Coronary artery (tissue), 2 donors: Measurements from ENCODE around the gene SEMA6A.
"Not testable (repeated sequence)": the region's sequence is repeated elsewhere in the genome, so short reads cannot be mapped to it uniquely, and the experiment has no call there.

Source experiments
- DNase-seq: peaks from one replicate; pipeline ENCODE4 v3.0.0-alpha.2; 2017; ENCODE audit warnings: low spot score
- H3K27ac ChIP-seq, 2 donors: fragments of 200-600 bp; sonication (generic); one replicate each; pipeline ENCODE4 v1.5.1; 2016 to 2019
- H3K4me3 ChIP-seq: fragments of 200-600 bp; sonication (generic); 2 replicates; pipeline ENCODE4 v1.5.1; 2016; ENCODE audit warnings: mild to moderate bottlenecking, moderate library complexity
- TF ChIP-seq, protein P1 (sequence below): fragments of 200-600 bp; sonication (generic); IDR thresholded peaks from one replicate; pipeline ENCODE4 v1.5.1; 2019; ENCODE audit warnings: antibody characterized with exemption

The SEMA6A gene

DNA sequence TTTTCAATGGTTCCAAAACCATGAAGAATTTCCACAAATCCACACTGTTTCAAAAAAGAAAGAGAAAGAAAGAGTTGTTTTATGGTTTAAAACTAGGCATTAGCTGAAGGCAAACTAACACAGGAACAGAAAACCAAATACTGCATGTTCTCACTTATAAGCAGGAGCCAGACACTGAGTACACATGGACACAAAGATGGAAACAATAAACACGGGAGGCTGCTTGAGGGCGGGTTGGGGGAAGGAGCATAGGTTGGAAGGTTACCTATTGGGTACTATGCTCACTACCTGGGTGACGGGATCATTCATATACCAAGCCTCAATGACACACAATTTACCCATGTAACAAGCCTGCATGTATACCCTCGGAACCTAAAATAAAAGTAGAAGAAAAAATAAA lies 45.0 kb downstream of the SEMA6A start:
- TF ChIP-seq, protein P1, sequence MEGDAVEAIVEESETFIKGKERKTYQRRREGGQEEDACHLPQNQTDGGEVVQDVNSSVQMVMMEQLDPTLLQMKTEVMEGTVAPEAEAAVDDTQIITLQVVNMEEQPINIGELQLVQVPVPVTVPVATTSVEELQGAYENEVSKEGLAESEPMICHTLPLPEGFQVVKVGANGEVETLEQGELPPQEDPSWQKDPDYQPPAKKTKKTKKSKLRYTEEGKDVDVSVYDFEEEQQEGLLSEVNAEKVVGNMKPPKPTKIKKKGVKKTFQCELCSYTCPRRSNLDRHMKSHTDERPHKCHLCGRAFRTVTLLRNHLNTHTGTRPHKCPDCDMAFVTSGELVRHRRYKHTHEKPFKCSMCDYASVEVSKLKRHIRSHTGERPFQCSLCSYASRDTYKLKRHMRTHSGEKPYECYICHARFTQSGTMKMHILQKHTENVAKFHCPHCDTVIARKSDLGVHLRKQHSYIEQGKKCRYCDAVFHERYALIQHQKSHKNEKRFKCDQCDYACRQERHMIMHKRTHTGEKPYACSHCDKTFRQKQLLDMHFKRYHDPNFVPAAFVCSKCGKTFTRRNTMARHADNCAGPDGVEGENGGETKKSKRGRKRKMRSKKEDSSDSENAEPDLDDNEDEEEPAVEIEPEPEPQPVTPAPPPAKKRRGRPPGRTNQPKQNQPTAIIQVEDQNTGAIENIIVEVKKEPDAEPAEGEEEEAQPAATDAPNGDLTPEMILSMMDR: no peak
- no peak overlapping the region for H3K4me3 ChIP-seq
- no peak overlapping the region for H3K27ac ChIP-seq
- no peak for DNase-seq

DNA sequence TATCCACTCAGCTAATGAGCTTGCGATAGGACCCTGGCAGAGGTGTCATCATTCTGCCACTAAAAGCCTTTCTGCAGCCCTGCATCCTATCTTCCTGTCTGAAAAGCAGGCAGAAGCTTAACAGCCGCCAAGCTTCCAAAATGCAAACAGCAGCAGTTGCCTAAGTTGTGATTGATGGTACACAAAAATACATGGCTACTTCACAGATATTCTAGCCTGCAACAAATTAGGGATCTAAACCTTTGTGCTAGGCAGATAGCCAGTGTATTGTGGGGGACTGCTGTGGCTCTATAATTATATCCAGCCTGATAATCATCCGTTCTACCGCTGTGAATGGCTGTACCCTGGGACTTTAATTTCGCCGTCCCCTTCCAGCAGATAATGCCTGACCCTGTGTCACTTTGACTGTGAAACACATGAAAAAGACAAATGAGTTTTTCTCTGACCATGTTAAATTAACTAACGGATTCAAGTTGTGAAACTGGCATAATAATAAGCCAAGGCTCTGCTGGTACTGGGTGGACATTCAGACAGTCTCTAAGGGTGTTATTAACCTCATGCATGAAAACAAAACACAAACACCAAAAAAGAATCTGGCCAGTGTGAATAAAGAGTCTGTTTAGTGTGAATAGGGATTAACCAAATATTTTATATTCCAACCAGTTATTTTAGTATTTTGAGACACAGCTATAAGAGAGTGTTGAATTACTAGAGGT lies 45.9 kb downstream of the SEMA6A start:
- no peak for DNase-seq
- Histone ChIP-seq H3K27ac (no peak overlapping the region), H3K4me3 (peak overlapping the region; percentile 15)
- TF ChIP-seq, protein P1: no peak

DNA sequence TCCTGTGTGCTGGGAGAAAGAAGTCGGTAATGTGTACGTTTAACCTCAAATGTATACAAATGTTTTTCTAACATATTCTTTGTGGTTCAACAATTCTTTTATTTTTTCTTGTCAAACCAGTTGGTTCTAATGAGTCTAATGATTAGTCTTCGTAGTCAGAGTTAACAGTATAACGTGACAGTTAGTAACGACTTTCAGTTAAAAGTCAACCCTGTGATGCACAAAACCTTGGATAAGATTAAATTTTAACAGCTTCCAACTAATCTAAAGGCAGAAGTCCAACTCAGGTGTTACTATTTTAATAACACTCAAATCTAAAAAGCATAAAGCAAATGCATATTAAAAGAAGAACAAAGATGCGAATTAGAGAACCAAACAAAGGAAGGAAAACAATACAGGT lies 47.0 kb downstream of the SEMA6A start:
- TF ChIP-seq, protein P1: no peak
- no peak overlapping the region for H3K4me3 ChIP-seq
- DNase-seq: no peak
- H3K27ac ChIP-seq: no peak overlapping the region

DNA sequence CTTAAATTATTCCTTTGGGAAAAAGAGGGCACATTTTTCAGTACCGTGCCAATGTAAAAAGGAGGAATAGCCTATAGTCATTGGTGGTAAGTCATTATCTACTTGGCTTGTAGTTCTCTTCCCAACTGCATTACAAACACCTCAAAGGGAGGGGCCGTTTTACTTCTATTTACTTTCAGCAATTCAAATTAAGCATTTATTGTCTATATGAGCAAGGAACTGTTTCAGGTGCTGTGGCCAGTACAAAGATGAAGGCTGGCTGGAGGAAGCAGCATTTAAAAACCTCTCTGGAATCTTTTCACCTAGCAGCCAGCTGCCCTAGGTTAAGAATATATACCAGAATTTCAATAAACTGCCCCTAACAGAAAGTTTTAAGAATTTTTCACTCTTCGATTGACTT lies 48.9 kb downstream of the SEMA6A start:
- TF ChIP-seq, protein P1: no peak
- DNase-seq: no peak
- no peak overlapping the region for H3K27ac ChIP-seq
- H3K4me3 ChIP-seq: no peak overlapping the region

DNA sequence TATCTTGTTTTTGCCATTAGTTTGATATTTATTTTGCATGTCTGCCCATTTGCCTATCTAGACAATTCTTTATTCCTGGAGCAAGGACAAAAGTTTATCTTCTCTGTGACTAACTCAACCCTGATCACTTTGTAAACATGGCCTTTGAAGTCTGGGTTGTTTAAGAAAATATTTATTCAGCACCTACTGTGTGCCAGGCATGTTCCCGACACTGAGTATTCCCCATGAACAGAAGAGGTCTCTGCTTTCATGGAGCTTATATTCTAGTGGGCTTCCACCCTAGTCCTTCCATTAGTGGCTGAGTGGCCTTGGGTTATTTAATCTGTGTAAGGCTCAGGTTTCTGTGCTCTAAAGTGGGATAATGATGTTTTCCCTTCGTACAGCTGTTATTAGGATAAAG lies 49.7 kb downstream of the SEMA6A start:
- no peak for DNase-seq
- no peak overlapping the region for H3K4me3 ChIP-seq
- no peak overlapping the region for H3K27ac ChIP-seq
- TF ChIP-seq, protein P1: no peak

DNA sequence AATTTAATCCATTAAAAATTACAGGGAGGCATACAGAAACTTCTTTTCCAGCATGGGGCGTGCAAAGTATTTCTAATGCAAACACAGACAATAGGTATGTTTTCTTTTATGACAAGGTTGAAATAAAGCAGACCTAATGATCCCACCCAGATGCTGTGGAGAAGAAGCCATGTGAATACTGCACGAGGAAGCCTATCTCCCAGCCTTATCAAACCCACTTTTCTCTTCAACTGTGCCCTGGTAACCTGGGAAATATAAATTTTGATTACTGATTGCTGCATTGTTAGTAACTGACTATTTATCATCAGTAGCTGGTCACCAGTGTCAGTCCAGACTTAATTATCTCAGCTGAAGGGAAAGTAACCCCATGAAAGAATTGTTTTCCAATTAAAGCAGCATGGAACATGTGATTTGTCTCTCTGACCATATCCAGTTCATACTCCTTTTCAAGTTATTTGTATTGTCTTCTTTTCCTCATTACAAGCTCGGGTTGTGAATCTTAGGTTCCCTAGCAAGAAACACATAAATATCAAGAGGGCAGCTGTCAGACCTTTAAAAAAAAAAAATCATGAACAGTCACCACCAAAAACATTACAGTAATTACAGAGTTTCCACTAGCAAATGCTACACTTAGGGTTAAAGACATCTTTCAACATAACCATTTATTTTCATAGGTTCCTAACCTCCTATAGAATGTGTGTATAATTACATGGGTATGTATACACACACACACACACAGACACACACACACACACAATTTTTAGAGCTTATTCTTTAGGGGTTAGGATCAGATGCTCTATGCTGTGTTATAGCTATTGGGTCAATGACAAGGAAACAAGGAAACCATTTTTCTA lies 50.3 kb downstream of the SEMA6A start:
- no peak overlapping the region for H3K4me3 ChIP-seq
- H3K27ac ChIP-seq: no peak overlapping the region
- DNase-seq: no peak
- TF ChIP-seq, protein P1: no peak

DNA sequence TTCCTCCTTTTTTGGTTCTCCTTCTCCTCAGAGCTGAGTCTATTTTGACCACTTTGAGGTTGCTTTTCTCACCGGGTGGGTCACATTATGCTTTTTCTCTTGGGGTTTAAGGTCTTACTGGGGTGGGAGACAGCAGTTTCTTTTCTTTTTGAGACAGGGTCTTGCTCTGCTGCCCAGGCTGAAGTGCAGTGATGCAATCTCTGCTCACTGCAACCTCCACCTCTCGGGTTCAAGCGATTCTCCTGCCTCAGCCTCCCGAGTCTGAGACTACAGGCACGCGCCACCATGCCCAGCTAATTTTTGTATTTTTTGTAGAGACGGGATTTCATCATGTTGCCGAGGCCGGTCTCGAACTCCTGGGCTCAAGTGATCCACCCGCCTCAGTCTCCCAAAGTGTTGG lies 51.4 kb downstream of the SEMA6A start:
- H3K4me3 ChIP-seq, H3K27ac ChIP-seq, DNase-seq: not testable (repeated sequence)
